ENCODE measurements around the gene CNIH4.
"Not testable (repeated sequence)": the region's sequence is repeated elsewhere in the genome, so short reads cannot be mapped to it uniquely, and the experiment has no call there.

Gene CNIH4

GRCh38 chr1:224349716-224350115 is 7.0 kb upstream of the CNIH4 start:
- FAIRE-seq: not testable (repeated sequence)

GRCh38 chr1:224352436-224353085 is 4.1 kb upstream of the CNIH4 start:
- not testable (repeated sequence) for FAIRE-seq

- FAIRE-seq: no peak
Observed at GRCh38 chr1:224353975-224354925, 2.4 kb upstream of the CNIH4 start.

- no peak for FAIRE-seq
Observed at GRCh38 chr1:224357626-224358124, 996 bp downstream of the CNIH4 start.

GRCh38 chr1:224358237-224358636 is 1.6 kb downstream of the CNIH4 start:
- no peak for FAIRE-seq

GRCh38 chr1:224359207-224359606 is 2.5 kb downstream of the CNIH4 start:
- FAIRE-seq: no peak

GRCh38 chr1:224368409-224368808 is 11.7 kb downstream of the CNIH4 start:
- FAIRE-seq: no peak

- no peak for FAIRE-seq
Observed at GRCh38 chr1:224373008-224373590, 16.4 kb downstream of the CNIH4 start.

- FAIRE-seq: no peak
Observed at GRCh38 chr1:224375059-224375458, 18.4 kb downstream of the CNIH4 start.

GRCh38 chr1:224377676-224378006 is 21.0 kb downstream of the CNIH4 start:
- FAIRE-seq: no peak

GRCh38 chr1:224378855-224379631 is 22.4 kb downstream of the CNIH4 start:
- FAIRE-seq: no peak

GRCh38 chr1:224380003-224380402 is 23.3 kb downstream of the CNIH4 start:
- no peak for FAIRE-seq

- no peak for FAIRE-seq
Observed at GRCh38 chr1:224381880-224382548, 25.3 kb downstream of the CNIH4 start.

GRCh38 chr1:224383218-224383617 is 26.5 kb downstream of the CNIH4 start:
- FAIRE-seq: no peak

- no peak for FAIRE-seq
Observed at GRCh38 chr1:224387302-224387912, 30.7 kb downstream of the CNIH4 start.

- FAIRE-seq: no peak
Observed at GRCh38 chr1:224387943-224388342, 31.3 kb downstream of the CNIH4 start.

GRCh38 chr1:224390517-224390916 is 33.8 kb downstream of the CNIH4 start:
- no peak for FAIRE-seq

GRCh38 chr1:224392411-224393249 is 36.0 kb downstream of the CNIH4 start:
- no peak for FAIRE-seq

GRCh38 chr1:224393294-224393693 is 36.6 kb downstream of the CNIH4 start:
- FAIRE-seq: no peak

- no peak for FAIRE-seq
Observed at GRCh38 chr1:224399887-224400286, 43.2 kb downstream of the CNIH4 start.

Data from A204.1 (cell line).